Effector memory CD8-positive, alpha-beta T cell (primary cell): ENCODE measurements around the gene SCYGR7.

Experiments used
- ATAC-seq: fragments of 150-1000 bp; cut with Tn5 transposase; replicated peaks from 2 replicates; pipeline ENCODE4 v1.10.0; 2021; ENCODE audit warnings: mild to moderate bottlenecking, moderate library complexity
- DNase-seq, 3 experiments: peaks; one replicate each; pipeline ENCODE4 v3.0.0; 2021
- H3K27ac Mint-ChIP-seq, 2 donors: one replicate each; pipeline ENCODE4 v1.8.0; 2022; ENCODE audit warnings: mild to moderate bottlenecking in 2 of 2, mixed read lengths in 2 of 2, moderate library complexity in 2 of 2
- H3K27me3 Mint-ChIP-seq, 2 donors: one replicate each; pipeline ENCODE4 v1.8.0; 2022; ENCODE audit warnings: mixed read lengths in 2 of 2
- H3K36me3 Mint-ChIP-seq: one replicate; pipeline ENCODE4 v1.8.0; 2022; ENCODE audit warnings: mild to moderate bottlenecking, moderate library complexity, mixed read lengths; ENCODE audit not compliant: insufficient read depth
- H3K4me1 Mint-ChIP-seq, 2 donors: one replicate each; pipeline ENCODE4 v1.8.0; 2022; ENCODE audit warnings: low read depth in 2 of 2, mixed read lengths in 2 of 2
- H3K4me3 Mint-ChIP-seq, 2 donors: one replicate each; pipeline ENCODE4 v1.8.0; 2022; ENCODE audit warnings: mild to moderate bottlenecking in 2 of 2, mixed read lengths in 2 of 2, moderate library complexity in 2 of 2
- H3K9me3 Mint-ChIP-seq, 2 donors: one replicate each; pipeline ENCODE4 v1.8.0; 2022; ENCODE audit warnings: mixed read lengths in 2 of 2

The SCYGR7 gene

DNA sequence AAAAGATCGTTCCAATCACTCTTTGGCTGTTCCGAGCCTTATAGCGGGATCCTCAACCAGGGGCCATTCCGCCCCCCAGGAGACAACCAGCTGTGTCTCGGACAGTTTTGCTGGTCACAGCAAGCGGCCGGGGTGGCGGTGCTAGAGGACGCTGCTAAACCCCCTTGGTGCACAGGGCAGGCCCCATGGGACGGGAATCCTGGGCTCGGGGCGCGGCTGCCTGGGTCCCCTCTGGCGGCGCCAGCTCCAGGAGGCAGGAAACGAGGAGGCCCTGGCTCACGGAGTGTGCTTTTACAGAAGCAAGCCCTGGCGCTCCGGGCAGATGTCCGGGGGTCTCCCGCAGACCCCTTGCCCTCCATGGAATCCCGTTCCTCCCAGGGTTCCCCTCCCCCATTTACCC, 39.7 kb downstream of the SCYGR7 start:
- Mint-ChIP-seq H3K4me1 (peaks cover 0 to 4% of the 10 kb centered on the region in 2 donors), H3K9me3 (no peaks in the 10 kb centered on the region), H3K4me3 (no peak overlapping the region), H3K27ac (no peak overlapping the region), H3K36me3 (peaks cover 3% of the 10 kb centered on the region), H3K27me3 (no peaks in the 10 kb centered on the region)
- ATAC-seq: no peak
- DNase-seq: no peak

DNA sequence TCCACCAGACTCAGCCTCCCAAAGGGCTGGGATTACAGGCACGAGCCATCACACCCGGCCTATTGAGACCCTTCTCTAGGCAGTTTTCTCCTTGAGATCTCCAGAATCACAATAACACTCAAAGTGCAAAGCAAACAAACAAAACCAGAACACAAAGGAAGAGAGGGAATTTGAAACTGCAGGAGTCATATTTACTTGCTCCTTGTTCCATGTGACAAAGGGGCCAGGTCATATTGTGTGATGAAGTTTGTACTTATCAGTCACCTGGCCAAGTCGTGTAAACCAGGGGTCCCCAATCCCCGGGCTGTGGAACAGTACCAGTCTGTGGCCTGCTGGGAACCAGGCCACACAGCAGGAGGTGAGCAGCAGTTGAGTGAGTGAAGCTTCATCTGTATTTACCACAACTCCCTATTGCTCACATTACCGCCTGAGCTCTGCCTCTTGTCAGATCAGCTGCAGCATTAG, 44.1 kb downstream of the SCYGR7 start:
- DNase-seq: no peak
- Mint-ChIP-seq H3K27ac (no peak overlapping the region), H3K4me3 (no peak overlapping the region), H3K4me1 (peaks cover 0 to 5% of the 10 kb centered on the region in 2 donors), H3K27me3 (no peaks in the 10 kb centered on the region), H3K9me3 (no peaks in the 10 kb centered on the region), H3K36me3 (peaks cover 3% of the 10 kb centered on the region)
- no peak for ATAC-seq

GRCh38 chr2:227772932-227773331, 44.8 kb downstream of the SCYGR7 start:
- Mint-ChIP-seq H3K27ac (no peak overlapping the region), H3K36me3 (peaks cover 3% of the 10 kb centered on the region), H3K9me3 (no peaks in the 10 kb centered on the region), H3K4me3 (no peak overlapping the region), H3K4me1 (peaks cover 0 to 5% of the 10 kb centered on the region in 2 donors), H3K27me3 (no peaks in the 10 kb centered on the region)
- no peak for DNase-seq
- ATAC-seq: no peak

GRCh38 chr2:227774011-227774624, 46.0 kb downstream of the SCYGR7 start:
- H3K36me3 Mint-ChIP-seq: peaks cover 3% of the 10 kb centered on the region
- H3K27ac Mint-ChIP-seq: peak overlapping the region in 1 of 2 donors; percentile 41
- ATAC-seq (no peak), DNase-seq (no peak)
- peaks cover 0 to 5% of the 10 kb centered on the region in 2 donors for H3K4me1 Mint-ChIP-seq
- no peak overlapping the region for H3K4me3 Mint-ChIP-seq
- H3K9me3 Mint-ChIP-seq: no peaks in the 10 kb centered on the region
- peaks cover 0 to 7% of the 10 kb centered on the region in 2 donors for H3K27me3 Mint-ChIP-seq

DNA sequence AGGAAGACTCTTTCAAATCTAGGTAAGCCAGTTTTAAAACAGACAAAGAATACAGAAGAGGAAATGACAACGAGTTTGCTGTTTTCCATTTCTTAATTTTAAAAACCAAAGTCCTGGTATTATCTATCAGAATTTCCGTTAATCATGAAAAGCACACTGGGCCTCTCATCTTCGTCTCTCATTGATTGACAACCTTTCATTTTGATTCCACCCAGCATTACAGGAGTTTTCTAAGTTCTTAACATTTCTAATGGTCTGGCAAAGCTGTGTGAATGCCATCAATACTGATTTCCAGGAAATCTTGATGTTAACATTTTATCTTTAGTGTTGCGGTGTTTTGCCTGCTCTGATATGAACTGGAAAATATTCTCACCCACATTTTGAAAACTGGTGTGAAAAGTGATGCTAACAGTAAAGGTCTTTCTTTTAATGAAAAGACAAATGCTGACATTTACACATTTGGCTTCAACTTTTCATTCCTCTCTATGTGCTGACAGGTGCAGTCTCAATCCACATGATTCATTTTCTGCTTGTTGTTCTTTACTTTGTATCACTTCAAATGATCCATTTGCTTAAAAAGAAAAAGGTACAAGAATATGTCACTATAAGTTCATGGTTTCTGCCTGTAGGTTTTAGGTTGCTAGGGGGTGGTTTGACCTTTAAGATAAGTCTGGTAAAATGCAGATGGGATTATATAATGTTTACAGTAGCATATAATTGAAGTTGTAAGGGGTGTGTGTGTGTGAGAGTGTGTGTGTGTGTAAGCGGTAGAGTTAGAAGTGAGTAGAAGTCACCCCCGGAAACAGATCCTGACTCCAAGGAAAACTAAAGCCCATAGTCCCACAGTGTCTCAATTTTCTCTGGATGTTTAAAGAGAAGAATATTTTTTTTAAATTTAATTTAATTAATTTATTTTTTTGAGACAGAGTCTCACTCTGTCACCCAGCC, 47.0 kb downstream of the SCYGR7 start:
- peaks cover 0 to 7% of the 10 kb centered on the region in 2 donors for H3K27me3 Mint-ChIP-seq
- H3K4me1 Mint-ChIP-seq: peaks cover 0 to 5% of the 10 kb centered on the region in 2 donors
- peak overlapping the region in 1 of 2 donors; percentile 41 for H3K27ac Mint-ChIP-seq
- H3K36me3 Mint-ChIP-seq: peaks cover 3% of the 10 kb centered on the region
- no peaks in the 10 kb centered on the region for H3K9me3 Mint-ChIP-seq
- DNase-seq: no peak
- no peak overlapping the region for H3K4me3 Mint-ChIP-seq
- no peak for ATAC-seq
